Measurements from ENCODE around the gene TP53I3. TPM values are rescaled to one million over a fixed set of nuclear protein-coding genes. Genes with fewer than 3 reads are reported as not detected.

TP53I3 gene
- total RNA-seq, 1 donor from 2014 or later, result 69.6 TPM

- no peak for TF ChIP-seq CTCF (IDR thresholded peaks at IDR 0.05; ENCODE audit: insufficient read depth, low read length, poor library complexity, severe bottlenecking)
Measured at GRCh38 chr2:24058564-24059271, 25.9 kb downstream of the TP53I3 start.

GRCh38 chr2:24055750-24056149 lies 28.9 kb downstream of the TP53I3 start:
- no peaks in the 10 kb centered on the region for H3K27me3 ChIP-seq (ENCODE audit: control insufficient read depth, insufficient read depth, low read length)
- DNase-seq (ENCODE audit: low read depth), result no peak
- H3K4me3 ChIP-seq (ENCODE audit: low read depth, low read length), result no peak overlapping the region
- no peaks in the 10 kb centered on the region for H3K36me3 ChIP-seq (ENCODE audit: control insufficient read depth, insufficient read depth, low read length)
- TF ChIP-seq CTCF (IDR thresholded peaks at IDR 0.05; ENCODE audit: insufficient read depth, low read length, poor library complexity, severe bottlenecking), result no peak

More at GRCh38 chr2:24058564-24059271, 25.9 kb downstream of the TP53I3 start:
- Histone ChIP-seq H3K36me3 (ENCODE audit: control insufficient read depth, insufficient read depth, low read length) (no peaks in the 10 kb centered on the region), H3K4me3 (ENCODE audit: low read depth, low read length) (no peak overlapping the region), H3K27me3 (ENCODE audit: control insufficient read depth, insufficient read depth, low read length) (no peaks in the 10 kb centered on the region)
- no peak for DNase-seq (ENCODE audit: low read depth)

- TF ChIP-seq CTCF (IDR thresholded peaks at IDR 0.05; ENCODE audit: insufficient read depth, low read length, poor library complexity, severe bottlenecking), result no peak
- no peaks in the 10 kb centered on the region for H3K27me3 ChIP-seq (ENCODE audit: control insufficient read depth, insufficient read depth, low read length)
- no peak for DNase-seq (ENCODE audit: low read depth)
- no peak overlapping the region for H3K4me3 ChIP-seq (ENCODE audit: low read depth, low read length)
- no peaks in the 10 kb centered on the region for H3K36me3 ChIP-seq (ENCODE audit: control insufficient read depth, insufficient read depth, low read length)
Measured at GRCh38 chr2:24054366-24055010, 30.1 kb downstream of the TP53I3 start.

- DNase-seq (ENCODE audit: low read depth), result no peak
- TF ChIP-seq CTCF (IDR thresholded peaks at IDR 0.05; ENCODE audit: insufficient read depth, low read length, poor library complexity, severe bottlenecking), result no peak
- H3K27me3 ChIP-seq (ENCODE audit: control insufficient read depth, insufficient read depth, low read length), result no peaks in the 10 kb centered on the region
- no peak overlapping the region for H3K4me3 ChIP-seq (ENCODE audit: low read depth, low read length)
- H3K36me3 ChIP-seq (ENCODE audit: control insufficient read depth, insufficient read depth, low read length), result no peaks in the 10 kb centered on the region
Measured at GRCh38 chr2:24052951-24053350, 31.7 kb downstream of the TP53I3 start.

GRCh38 chr2:24051833-24052232 lies 32.8 kb downstream of the TP53I3 start:
- no peak for DNase-seq (ENCODE audit: low read depth)
- no peak for TF ChIP-seq CTCF (IDR thresholded peaks at IDR 0.05; ENCODE audit: insufficient read depth, low read length, poor library complexity, severe bottlenecking)

More at GRCh38 chr2:24051833-24052232, 32.8 kb downstream of the TP53I3 start:
- H3K36me3 ChIP-seq (ENCODE audit: control insufficient read depth, insufficient read depth, low read length), result no peaks in the 10 kb centered on the region
- no peaks in the 10 kb centered on the region for H3K27me3 ChIP-seq (ENCODE audit: control insufficient read depth, insufficient read depth, low read length)
- H3K4me3 ChIP-seq (ENCODE audit: low read depth, low read length), result no peak overlapping the region

All from kidney epithelial cell (primary cell).